GM21717 (cell line): ENCODE data around the gene TRPM2.
"Not testable (repeated sequence)": the region's sequence is repeated elsewhere in the genome, so short reads cannot be mapped to it uniquely, and the experiment has no call there.

Experiments
- ATAC-seq: cut with Tn5 transposase; IDR thresholded peaks from one replicate; pipeline ENCODE4 v1.9.1; 2021; ENCODE audit warnings: mild to moderate bottlenecking, moderate library complexity; ENCODE audit not compliant: unreplicated experiment

The TRPM2 gene

DNA sequence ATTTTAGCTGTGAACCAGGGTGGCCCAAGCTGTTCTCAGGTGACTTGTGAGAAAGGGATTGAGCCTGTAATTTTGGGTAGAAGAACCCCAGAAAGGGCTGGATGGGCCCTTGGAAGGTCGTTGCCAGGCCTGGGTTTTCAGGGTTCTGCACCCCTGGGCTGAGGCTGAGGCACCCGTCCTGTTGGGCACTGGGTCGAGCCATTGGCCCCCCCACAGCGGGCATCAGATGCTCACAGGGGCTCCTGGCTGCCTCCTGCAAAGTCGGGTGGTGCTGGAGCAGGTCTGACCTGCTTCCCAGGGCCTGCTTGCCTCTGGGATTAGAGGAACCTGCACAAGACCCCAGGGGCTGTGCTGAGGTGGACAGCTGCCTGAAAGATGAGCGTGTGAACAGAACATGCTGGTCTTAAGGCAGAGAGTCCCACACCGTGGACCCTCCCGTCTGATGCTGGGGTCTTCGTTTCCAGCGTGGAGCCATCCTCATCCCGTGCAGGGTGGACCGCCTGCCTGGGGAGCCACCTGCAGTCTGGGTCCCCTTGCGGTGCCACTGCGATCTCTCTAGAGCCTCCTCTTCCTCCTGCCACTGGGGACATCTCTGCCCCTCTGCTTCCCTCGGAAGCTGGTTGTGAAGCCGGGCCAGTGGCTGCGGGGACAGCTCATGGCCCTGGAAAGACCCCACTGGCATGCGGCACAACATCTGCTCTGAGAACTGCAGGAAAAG, 1.7 kb upstream of the TRPM2 start:
- no peak for ATAC-seq

DNA sequence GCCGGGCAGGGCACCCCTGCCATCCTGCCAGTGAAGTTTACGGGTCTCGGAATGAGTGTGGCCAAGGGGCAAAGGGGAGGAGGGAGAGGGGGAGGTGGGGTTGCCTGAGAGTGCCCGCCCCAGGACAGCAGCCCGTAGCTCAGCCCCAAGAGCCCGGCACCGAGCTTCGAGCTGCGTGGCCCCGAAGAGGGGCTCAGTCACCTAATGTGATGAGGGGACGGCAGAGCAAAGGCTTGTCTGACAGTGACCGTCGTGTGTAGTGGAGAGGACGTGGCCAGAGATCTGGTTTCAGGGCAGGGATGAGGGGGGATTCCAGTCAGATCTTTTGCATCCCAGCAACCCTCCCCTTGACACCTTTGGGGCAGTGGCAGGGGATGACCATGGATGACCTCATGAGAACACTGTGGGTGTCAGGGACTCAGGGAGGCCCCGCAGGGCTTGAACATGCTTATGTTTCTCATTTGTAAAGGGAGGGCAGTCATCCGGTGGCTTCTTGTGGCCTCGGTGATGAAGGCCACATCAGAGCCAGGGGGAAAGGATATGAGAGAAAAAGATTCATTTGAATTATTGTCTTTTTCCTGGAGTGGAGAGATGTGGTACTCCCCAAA, 1.1 kb upstream of the TRPM2 start:
- ATAC-seq: no peak

DNA sequence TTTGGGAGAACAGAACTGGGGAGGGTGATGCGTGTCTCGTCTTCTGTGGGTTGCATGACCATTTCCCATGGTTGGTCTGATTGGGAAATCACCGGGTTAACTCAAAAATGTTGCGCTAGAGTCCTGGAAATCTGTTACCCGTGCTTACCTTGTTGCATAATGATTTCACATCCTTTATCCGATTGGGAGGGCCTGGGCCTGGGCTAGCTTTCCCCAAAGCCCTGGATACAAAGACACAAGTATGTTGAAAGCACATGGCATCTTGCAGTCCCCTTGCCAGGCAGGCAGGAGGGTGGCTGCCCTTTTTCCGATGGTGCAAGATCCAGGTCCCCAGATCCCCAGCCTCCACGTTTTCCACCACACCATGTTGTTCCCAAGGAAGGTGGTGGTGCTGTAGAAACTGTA, 582 bp downstream of the TRPM2 start:
- no peak for ATAC-seq

DNA sequence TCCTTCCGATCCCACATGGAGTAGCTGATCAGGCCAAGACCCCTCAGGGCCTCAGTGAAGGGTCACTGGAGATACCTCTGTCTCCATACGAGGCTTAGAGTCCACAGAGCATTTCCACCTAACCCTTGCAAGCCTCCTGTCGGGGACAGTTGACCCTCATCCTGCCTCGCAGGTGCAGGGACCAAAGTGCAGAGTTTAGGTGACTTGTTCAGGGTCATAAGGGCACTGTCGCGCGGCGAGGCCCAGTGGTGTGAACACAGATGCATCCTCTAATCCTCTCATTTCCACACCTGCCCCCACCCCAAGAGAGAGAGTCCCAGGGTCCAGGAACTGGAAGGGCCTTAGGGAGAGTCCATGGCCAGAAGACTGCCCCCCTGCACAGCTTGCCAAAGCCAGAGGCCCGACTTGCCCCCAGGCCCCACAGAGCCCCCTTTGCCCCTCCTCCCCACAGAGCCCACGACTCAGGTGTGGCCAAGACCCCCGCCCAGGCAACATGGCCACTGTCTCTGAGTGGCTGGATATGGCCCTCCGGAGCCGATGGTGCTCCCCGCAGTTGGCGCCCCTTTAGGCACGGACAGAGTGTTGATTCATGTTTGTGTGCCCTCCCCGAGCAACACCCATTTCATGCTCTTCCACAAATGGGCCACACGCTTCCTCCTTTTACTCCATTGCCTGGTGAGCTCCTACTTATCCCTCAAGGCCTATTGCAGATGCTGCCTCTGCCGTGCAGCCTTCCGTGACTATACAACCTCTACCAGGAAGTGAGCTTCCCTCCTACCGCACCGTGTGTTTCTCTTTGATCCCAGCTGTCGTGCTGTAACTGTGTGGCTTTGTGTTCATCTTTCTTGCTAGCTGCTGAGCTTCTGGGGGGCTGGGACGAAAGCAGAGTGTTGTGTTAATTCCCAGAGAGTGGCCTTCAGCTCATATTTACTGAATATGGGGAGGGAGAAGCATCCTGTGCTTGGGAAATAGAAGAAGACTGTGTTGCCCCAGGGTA, 1.7 kb downstream of the TRPM2 start:
- ATAC-seq: no peak

DNA sequence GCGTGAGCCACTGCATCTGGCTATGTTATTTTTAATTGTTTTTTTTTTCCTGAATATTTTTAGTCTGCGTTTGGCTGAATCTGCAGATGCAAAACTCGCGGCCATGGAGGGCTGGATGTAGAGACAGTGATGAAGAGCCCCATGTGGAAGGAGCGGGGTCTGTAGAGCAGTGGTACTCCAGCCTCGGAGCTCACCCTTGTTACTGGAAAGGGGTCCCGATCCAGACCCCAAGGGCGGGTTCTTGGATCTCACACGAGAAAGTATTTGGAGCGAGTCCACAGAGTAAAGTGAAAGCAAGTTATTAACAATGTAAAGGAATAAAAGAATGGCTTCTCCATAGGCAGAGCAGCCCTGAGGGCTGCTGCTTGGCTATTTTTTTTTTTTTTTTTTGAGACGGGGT, 2.7 kb downstream of the TRPM2 start:
- no peak for ATAC-seq

DNA sequence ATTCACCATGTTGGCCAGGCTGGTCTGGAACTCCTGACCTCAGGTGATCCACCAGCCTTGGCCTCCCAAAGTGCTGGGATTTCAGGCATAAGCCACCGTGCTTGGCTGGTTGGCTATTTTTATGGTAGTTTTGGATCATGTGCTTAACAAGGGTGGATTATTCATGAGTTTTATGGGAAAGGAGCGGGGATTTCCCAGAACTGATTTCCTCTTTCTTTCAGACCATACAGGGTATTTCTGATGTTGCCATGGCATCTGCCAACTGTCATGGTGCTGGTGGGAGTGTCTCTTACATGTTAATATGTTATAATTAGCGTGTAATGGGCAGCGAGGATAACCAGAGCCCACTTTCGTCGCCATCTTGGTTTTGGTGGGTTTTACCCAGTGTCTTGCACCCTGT, 3.2 kb downstream of the TRPM2 start:
- no peak for ATAC-seq

DNA sequence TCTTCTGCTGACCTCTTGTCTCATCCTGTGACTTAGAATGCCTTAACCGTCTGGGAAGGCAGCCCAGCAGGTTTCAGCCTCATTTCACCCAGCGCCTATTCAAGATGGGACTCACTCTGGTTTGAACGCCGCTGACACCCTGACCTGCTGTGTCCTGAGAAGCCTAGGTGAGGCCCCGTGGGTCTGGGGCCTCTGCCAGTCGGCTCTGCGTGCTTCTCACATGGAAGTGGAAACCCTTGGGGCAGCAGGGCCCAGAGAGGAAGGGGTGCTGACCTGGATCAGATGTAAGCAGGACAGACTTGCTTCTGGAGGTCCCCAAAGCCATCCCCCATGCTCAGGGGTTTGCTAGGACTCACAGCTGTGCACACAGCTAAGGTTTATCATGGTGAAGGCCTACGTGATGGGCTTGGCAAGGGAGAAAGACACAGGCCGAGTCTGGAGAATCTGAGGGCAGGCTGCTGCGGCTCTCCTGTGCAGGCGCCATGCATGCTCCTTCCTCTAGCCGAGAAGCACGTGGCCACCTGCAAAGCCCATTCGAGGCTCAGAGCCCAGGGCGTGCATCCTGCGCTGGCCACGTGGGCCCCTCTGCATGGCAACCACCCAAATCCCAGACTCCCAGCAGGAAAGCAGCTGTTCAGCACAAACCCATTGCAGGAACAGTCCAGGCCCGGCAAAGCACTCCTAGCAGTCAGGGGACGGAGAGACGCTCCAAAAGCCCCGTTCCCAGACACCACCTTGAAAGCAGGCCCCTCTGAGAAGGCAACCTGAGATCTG, 3.8 kb downstream of the TRPM2 start:
- no peak for ATAC-seq

DNA sequence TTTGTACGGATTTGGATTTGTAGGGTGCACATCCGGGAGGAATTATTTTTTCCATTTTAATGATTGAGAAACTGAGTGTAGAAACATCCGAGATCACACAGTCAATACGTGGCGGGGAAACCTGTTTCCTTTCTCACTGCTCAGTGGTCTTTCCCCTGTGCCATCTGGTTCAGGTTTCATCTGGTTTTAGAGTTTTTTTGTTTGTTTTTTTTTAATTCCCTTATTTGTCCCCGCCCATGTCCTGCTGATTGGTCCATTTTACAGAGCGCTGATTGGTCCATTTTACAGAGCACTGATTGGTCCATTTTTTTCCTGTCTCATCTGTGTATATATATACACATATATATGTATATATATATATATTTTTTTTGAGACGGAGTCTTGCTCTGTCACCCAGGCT, 6.0 kb downstream of the TRPM2 start:
- no peak for ATAC-seq

DNA sequence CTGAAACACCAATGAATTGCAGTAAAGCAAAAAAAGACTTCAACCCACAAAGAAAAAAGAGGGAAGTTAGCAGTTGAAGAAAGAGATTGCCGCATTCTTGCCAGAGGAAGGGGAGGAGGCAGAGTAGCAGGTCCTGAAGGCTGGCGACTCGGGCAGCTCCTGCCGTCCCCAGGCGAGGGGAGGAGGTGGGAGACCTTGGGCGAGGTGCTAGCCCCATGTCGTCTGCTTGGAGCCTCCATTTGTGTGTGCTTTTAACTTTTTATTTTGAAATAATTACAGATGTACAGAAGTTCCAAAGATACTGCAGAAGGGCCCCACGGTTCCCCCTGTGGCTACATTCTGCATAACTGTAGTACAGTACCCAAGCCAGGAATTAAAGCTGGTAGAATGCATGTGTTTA, 6.7 kb downstream of the TRPM2 start:
- no peak for ATAC-seq

DNA sequence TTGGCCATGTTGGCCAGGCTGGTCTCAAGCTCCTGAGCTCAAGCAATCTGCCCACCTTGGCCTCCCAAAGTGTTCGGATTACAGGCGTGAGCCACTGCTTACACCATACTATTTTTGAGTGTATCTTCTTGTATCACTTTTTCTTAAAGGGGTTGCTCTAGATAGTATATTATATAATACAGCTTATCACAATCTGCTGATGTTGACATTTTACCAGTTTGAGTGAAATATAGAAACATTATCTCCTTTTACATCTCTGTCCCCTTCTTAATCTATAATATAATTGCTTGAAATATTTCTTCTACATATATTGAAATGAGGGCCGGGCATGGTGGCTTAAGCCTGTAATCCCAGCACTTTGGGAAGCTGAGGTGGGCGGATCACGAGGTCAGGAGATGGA, 8.5 kb downstream of the TRPM2 start:
- not testable (repeated sequence) for ATAC-seq

DNA sequence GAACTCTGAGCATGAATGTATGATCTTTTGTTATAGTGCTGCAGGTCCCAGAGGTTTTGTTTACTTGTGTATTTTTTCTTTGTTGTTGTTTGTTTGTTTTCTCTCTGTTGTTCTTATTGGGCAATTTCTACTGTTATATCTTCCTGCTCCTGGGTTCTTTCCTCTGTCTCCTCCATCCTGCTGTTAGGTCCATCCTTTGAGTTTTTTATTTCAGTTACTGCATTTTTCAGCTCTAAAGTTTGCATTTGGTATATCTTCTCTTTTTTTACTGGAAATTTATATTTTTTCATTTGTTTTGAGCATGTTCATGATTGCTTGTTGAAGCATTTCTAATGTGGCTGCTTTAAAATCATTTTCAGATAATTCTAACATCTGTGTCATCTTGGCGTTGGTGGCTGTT, 9.9 kb downstream of the TRPM2 start:
- ATAC-seq: no peak

DNA sequence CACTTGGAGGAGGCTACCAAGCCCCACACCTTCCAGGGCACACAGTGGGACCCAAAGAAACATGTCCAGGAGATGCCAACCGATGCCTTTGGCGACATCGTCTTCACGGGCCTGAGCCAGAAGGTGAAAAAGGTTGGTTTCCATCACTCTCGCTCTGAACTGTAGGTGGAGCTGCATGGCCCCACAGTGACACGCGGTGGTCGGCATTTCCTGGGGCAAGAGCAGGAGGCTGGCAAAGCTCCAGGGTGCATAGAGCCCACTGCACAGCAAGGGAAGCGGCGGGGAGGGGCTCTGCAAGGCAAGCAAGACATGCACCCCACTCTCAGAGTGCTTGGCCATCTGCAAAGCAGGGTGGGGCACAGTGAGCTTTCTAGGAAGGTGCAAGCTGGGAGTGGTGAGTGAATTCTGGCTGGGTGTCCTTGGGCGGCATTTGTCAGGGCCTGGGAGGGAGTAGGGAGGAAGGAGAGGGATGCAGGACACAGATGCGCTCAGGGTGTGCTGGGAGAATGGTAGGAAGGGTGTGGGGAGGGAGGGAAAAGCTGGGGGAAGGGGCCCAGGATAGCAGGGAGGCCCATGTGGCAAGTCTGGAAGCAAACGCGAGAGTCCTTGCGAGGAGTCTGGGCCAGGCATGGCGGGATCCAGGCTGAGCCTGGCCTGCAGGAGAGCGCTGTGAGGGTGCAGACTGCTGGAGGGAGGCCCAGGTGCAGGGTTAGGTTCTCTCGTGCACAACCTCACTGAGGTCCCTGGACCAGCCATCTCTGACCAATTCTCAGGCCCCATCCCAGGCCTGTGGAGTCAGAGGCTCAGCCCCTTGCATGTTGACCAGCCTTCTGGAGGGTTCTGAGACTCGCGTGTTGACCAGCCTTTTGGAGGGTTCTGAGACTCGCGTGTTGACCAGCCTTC, 11.0 kb downstream of the TRPM2 start:
- no peak for ATAC-seq

DNA sequence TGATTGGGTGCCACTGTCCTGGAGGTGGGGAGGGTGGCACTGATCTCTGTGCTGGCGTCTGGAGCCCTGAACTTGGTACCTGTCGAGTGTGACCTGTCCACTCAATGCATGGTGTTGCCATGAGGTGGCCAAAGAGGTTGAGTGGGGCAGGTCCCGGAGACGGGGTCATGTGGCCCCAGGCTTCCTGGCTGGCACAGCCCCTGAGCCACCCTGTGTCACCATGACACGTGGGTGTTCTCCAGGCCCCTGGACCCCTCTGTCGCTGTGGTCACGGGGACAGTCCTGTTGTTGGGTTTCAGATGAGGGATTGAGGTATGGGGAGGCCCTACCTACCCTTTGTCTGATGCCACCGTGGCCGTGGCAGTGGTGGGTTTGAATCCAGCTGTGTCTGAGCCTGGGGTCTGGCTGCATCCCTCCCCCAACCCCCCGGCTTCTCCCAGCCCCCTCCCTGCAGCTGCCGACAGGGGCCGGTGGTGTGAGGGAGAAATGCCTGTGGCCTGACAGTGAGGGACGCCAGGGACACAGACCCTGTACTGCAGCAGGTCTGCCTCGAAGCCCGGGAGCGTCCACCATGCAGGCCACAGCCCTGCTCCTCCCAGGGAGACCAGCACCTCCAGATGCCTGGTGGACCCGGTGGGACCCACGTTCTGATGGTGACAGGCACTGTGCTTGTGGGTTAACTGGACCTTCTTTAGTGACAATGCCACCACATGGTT, 12.0 kb downstream of the TRPM2 start:
- no peak for ATAC-seq

DNA sequence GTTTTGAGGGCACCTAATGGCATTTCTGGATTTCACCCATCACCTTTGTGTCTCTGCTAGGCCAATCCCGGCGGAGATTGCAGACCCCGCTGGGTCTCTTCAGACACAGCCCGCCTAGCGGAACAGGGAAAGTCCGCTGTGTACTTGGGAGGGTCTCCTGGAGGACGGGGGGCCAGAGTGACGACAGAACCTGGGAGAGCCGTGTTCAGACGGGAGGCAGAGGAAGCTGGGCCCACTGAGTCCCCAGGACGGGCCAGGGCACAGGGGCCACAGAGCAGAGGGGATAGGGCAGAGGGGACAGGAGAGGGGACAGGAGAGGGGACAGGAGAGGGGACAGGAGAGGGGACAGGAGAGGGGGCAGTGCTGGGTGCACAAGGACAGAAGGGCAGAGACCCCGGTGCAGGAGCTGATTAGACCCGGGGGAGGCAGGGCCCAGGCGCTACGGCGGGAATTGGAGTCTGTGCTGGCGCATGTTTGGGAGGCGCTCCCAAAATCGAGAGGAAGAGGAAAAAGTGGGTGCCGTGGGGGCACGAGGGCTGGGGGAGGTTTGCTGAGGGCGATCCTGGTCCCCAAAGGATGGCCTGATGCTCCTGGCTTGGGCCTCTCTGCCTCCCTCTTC, 12.7 kb downstream of the TRPM2 start:
- no peak for ATAC-seq

DNA sequence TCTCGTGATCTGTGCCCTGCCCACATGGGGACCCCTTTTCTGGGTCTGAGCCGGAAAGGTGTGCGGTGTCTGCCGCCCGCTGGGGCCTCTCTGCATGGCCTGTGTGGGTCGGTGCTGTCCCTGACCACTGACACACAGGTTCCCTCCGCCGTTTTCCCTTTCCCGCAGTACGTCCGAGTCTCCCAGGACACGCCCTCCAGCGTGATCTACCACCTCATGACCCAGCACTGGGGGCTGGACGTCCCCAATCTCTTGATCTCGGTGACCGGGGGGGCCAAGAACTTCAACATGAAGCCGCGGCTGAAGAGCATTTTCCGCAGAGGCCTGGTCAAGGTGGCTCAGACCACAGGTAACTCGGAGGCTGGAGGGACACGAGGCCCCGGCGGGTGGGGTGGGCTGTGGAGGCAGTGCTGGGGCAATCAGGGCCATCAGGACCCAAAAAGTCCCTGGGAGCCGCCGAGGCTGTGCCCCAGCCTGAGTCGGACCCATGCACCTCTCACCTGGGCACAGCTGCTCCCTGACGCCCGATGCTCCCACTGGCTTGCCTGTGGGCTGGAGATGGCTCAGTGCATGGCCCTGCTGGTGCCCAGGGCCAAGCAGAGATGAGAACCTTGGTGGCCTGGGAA, 13.3 kb downstream of the TRPM2 start:
- ATAC-seq: no peak

DNA sequence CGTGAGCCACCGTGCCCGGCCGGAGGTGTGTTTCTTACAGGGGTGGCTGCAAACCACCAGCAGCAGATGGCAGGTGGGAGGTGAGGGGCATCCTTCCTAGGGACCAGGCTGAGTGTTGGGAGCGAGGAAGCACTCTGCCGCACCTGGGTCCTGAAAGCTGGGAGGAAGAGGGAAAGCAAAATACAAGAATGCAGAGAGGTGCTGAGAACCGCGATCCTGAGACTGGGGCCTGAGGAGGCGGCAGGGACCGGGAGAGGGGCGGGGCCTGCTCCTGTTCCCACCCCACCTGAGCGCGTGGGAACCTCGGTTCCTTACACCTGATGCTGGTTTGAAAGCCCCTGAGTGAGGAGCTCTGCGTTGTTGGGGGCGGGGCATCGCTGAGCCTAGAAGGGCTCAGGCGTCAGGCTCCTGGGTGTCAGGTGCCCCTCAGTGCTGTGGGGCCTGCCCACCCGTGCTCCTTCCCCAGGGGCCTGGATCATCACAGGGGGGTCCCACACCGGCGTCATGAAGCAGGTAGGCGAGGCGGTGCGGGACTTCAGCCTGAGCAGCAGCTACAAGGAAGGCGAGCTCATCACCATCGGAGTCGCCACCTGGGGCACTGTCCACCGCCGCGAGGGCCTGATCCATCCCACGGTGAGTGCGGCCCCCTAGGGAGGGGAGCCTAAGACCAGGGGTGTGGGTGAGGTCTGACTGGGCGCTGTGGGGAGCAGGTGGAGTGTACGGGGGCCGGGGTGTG, 15.5 kb downstream of the TRPM2 start:
- no peak for ATAC-seq

DNA sequence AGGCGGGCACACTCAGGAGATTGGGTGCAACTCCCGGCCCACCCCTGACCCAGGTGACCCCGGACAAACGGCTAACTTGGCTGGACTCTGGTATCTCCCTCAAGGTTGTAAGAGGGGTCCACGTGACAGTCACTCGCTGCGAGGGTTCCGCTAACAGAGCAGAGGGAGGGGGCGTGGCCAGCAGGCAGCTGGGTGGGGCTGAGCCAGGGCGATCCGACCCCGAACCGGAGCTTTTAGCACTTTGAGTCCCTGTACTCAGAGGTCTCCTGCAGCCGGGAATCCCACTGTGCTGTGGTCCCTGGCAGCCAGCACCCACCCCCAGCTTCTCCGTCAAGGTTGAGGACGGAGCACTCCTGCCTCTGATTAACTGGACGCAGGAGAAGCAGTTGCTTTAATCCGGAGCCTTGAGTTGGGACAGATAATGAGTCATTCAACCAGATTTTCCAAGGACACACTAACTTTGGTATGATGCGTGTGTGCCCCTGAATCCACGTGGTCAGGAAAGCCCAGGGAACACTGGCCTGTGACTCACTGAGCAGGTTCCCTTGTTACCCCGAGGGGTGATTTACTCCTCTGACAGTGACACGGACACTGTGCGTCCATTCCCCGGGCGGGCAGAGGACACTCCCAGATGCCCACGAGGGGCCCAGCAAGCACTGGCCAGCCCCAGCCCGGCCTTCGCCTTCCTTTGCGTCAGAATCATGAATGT, 16.8 kb downstream of the TRPM2 start:
- no peak for ATAC-seq
